GM18519 (cell line): ENCODE results near the gene ADGRB3.
"Not testable (repeated sequence)": the region's sequence is repeated elsewhere in the genome, so short reads cannot be mapped to it uniquely, and the experiment has no call there.

ENCODE experiments used
- ATAC-seq: cut with Tn5 transposase; IDR thresholded peaks from one replicate; pipeline ENCODE4 v1.9.1; 2021; ENCODE audit warnings: mild to moderate bottlenecking, moderate library complexity; ENCODE audit not compliant: unreplicated experiment, low FRiP score

The ADGRB3 gene

GRCh38 chr6:69378326-69378725 is 743.2 kb downstream of the ADGRB3 start:
- ATAC-seq = no peak

- ATAC-seq = no peak
Observed at GRCh38 chr6:69379518-69379917, 744.4 kb downstream of the ADGRB3 start.

GRCh38 chr6:69383627-69384026 is 748.5 kb downstream of the ADGRB3 start:
- no peak for ATAC-seq

- ATAC-seq = no peak
Observed at GRCh38 chr6:69386426-69386825, 751.3 kb downstream of the ADGRB3 start.

GRCh38 chr6:69390125-69390524 is 755.0 kb downstream of the ADGRB3 start:
- no peak for ATAC-seq

GRCh38 chr6:69391106-69391505 is 756.0 kb downstream of the ADGRB3 start:
- no peak for ATAC-seq

GRCh38 chr6:69392745-69393144 is 757.7 kb downstream of the ADGRB3 start:
- ATAC-seq = no peak

GRCh38 chr6:69398311-69398710 is 763.2 kb downstream of the ADGRB3 start:
- no peak for ATAC-seq

GRCh38 chr6:69398729-69399128 is 763.6 kb downstream of the ADGRB3 start:
- ATAC-seq = no peak

GRCh38 chr6:69408886-69409285 is 773.8 kb downstream of the ADGRB3 start:
- no peak for ATAC-seq

- ATAC-seq = no peak
Observed at GRCh38 chr6:69416776-69417175, 781.7 kb downstream of the ADGRB3 start.

- no peak for ATAC-seq
Observed at GRCh38 chr6:69421269-69421668, 786.2 kb downstream of the ADGRB3 start.

GRCh38 chr6:69422020-69422419 is 786.9 kb downstream of the ADGRB3 start:
- no peak for ATAC-seq

- no peak for ATAC-seq
Observed at GRCh38 chr6:69422475-69422874, 787.4 kb downstream of the ADGRB3 start.

GRCh38 chr6:69423785-69424184 is 788.7 kb downstream of the ADGRB3 start:
- ATAC-seq = no peak

- no peak for ATAC-seq
Observed at GRCh38 chr6:69424581-69424980, 789.5 kb downstream of the ADGRB3 start.

GRCh38 chr6:69427882-69428281 is 792.8 kb downstream of the ADGRB3 start:
- no peak for ATAC-seq

- ATAC-seq = not testable (repeated sequence)
Observed at GRCh38 chr6:69432168-69432567, 797.1 kb downstream of the ADGRB3 start.

GRCh38 chr6:69433116-69433515 is 798.0 kb downstream of the ADGRB3 start:
- not testable (repeated sequence) for ATAC-seq

- no peak for ATAC-seq
Observed at GRCh38 chr6:69438113-69438512, 803.0 kb downstream of the ADGRB3 start.
